ENCODE results near the gene ELAVL1.

- TF ChIP-seq CTCF (IDR thresholded peaks at IDR 0.05) (no peak), POLR2A (IDR thresholded peaks at IDR 0.05) (no peak)
Measured at GRCh38 chr19:7996883-7997282, 8.6 kb downstream of the ELAVL1 start.
